ENCODE measurements around the gene RPP40.

RPP40 gene

DNA sequence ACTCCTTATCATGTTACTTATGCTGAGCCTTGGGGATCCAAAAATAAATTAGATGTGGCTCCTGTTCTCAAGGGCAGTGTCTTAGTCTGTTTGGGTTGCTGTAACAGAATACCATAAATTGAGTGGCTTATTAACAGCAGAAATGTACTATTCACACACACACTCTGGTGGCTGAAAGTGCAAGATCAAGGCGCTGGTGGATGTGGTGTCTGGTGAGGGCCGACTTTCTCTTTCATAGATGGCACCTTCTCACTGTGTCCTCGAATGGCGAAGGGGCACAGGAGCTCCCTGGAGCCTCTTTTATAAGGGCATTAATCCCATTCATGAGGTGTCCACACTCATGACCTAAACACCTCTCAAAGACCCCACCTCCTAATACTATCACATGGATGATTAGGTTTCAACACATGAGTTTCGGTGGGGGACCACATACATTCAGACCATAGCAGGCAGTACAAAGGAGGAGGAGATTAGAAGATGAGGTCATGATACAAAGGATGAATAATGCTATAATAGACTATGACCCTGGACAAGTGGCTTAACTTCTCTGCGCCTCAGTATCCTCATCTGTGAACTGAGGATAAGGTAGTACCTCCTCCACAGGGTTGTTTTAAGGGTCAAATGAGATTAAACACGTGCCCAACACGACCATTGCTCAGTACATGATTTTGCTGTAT, 34.1 kb downstream of the RPP40 start:
- DNase-seq = no peak

DNA sequence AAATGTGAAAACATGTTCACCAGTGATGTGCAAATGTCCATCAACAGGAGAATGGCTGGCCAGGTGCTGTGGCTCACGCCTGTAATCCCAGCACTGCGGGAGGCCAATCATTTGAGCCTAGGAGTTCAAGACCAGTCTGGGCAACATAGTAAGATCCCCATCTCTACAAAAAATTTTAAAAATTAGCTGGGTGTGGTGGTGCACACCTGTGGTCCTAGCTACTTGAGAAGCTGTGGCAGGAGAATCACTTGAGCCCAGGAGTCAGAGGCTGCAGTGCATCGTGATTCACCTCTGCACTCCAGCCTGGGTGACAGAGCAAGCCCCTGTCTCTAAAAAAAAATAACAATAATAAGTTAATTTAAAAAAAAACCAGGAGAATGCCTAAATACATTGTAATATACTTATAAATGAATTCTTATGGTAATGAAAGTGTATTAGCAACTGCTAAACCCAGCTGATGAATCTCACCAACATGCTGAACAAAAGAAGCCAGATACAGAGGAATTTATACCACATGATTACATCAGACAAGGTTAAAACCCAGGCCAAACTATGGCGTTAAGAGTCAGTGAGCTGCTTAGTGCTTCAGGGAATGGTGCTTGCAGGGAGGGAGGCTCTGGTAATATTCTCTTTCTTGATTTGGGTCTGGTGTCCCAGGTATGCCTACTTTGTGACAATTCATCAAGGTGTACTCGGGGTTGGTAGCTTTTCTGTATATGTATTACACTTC, 36.4 kb downstream of the RPP40 start:
- no peak for DNase-seq

GRCh38 chr6:4965562-4966389, 38.1 kb downstream of the RPP40 start:
- no peak for DNase-seq

DNA sequence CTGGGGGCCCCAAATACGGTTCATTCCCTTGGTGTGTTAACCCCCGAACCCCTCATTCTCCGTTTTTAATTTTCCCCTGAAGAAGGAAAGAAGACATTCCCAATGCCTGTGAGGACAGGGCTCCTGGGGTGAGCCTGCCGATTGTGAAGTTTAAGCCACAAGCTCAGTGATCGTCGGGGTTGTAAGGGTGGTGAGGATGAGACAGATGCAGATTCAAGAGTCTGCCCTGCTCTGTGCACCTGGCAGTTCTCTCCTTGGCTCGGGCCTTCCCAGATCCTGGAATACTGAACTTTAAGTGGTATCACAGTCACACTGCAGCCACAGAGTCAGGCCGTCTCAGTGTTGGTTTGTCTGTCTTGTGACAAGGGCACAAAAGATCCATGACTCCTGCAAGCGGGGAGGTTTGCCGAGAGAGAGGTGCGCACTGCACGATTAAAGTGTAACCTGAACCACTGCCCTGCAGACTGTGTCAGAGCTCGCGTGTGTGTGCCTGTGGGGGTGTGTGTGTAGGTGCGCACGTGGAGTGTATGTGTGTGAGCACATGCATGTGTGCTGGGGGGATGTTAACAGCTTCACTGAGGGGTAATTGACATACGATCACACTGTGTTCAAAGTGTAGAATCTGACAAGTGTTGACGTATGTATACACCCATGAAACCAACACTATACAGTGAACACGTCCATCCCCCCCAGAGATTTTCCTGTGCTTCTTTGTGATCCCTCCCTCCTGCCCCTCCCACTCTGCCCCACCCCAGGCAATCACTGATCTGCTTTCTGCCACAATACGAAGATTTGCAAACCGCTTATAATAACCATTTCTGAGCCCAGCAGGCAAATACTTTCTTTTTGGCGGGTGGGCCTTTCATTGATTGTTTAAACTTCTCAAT, 38.9 kb downstream of the RPP40 start:
- no peak for DNase-seq

- no peak for DNase-seq
These were observed 40.9 kb downstream of the RPP40 start for GRCh38 chr6:4962905-4963304.

DNA sequence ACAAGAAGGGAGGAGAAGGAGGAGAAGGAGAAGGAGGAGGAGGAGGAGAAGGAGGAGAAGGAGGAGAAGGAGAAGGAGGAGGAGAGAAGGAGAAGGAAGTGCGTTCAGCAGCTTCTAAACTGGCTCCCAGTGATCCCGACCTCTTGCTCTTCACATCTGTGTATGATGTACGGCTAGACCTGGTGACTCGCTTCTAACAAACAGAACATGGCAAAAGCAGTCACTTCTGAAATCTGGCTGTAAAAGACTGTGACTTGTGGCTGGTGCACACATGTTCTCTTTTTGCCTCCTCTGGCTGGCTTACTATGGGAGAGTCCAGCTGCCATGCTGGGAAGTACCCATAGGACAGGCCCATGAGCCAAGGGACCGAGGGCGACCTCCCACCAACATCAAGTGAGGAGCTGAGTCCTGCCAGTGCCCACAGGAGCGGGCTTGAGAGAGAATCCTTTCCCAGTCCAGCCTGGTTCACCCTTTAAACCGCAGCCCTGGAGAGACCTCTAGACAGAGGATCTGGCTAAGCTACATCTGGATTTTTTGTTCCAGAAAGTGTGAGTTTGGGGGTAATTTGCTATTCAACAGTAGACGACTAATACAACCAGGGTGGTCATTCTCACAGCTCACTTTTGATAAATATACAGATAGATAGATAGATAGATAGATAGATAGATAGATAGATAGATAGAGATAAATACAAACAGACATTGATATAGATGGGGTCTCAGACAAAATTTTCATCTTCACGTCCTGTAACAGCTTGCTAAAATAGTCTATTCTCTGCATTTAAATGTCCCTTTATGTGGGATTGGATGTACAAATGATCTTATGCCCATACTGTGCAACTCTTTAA, 42.3 kb downstream of the RPP40 start:
- DNase-seq = no peak

- DNase-seq = no peak
These were observed 45.2 kb downstream of the RPP40 start for GRCh38 chr6:4958624-4959023.

DNA sequence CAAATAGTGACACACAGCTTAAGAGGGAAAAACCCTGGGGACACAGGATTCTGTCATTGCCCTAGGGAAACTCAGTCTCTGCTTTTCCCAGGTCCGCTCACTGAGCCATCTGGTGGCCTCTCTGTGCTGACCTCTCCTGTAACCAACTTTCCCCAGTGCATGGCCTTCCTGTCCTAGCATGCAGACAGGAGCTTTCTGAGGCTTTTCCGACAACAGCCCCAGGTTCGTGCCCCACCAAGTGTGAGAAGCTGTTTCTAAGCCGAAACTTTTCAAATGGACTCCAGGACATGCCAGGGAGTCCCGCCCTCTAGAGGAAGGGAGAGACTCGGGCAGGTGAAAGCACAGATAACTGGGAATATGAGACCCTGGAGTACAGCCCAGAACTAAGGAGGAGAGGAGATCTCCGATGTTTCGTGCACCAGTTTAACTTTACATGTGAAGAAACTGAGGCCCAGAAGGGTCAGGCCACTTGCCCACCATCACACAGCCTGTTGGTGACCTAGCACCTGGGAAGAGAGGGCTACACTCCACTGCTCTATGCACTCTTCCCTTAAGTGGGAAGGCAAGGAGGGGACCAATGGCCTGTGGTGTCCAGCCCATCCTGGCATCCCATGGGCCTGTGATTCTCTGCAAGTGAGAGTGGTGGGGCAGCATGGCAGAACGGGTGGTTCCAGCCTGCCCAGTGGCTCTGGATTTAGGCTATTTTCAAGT, 46.2 kb downstream of the RPP40 start:
- DNase-seq = no peak

DNA sequence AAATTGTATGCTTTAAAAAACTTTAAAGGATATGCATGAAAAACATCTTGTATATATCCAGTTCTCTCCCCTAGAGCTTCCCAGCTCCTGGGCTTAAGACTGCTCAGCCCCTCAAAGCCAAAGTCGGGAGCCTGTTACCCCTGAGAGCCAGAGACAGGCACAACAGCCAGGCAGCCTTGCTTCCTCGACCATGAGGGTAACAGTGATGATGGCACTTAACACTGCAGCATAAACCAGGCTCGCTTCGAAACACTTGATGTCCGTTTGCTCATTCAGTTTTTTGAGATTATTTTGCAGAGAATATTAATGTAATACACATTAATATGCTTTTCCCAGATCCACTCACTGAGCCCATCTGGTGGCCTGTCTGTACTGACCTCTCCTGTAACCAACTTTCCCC, 47.2 kb downstream of the RPP40 start:
- no peak for DNase-seq

DNA sequence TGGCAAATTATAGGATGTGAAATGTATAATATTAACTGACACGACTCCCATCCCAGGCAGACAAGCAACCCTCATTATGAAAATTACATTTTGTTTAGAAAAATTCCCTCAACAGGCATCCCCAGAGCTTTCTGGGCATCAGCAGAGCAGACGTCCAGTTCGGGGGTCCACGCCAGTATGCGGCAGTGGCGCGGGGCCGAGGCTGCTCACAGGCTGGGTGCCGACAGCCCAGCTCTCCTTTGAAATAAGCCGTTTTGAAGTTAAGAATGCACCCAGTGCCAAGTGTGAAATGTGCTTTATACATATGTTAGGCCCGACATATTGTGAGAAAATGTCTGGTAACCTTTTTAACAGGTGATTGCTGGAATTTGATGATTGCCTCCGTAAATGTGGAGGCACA, 50.4 kb downstream of the RPP40 start:
- DNase-seq = no peak

GRCh38 chr6:4950836-4951533, 52.9 kb downstream of the RPP40 start:
- DNase-seq = no peak

- no peak for DNase-seq
These were observed 53.8 kb downstream of the RPP40 start for GRCh38 chr6:4950076-4950475.

GRCh38 chr6:4948781-4949450, 54.9 kb downstream of the RPP40 start:
- DNase-seq = peak; percentile 44

DNA sequence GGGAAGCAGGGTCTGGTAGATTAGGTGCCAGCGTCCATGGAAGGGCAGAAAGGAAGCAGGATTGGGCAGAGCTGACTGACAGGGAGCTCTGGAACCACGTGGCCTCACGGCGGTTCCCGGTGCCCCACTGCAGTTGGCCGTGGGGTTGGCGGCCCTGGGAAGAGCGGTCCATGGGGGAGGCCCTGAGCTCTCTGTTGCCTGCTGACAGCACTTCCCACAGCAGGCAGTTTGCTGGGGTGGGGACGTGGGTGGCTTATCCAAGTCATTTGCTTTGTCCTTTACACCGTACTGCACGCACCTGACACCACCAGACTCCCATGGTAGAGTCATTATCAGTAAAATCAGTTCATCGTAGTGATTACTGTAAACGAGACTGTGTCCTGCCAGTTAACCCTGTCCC, 56.1 kb downstream of the RPP40 start:
- DNase-seq = no peak

DNA sequence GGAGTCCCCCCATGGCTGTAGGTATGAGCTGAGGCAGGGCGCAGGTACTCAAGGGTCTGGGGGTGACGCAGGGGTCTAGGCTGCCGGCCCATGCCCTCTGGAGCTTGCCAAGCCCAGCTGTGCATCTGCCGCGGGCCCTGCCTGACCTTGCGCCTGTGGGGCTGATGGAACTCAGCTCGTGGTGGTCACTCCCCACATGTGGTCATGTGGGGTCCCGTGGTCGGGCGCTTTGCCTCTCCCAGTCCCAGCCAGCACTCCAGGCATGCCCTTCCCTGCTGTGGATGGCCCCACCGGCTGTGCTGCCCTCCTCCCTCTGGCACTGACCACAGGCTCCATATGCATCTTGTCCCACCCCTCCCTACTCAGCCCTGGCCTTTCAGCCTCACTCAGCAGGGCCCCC, 57.3 kb downstream of the RPP40 start:
- no peak for DNase-seq

Data from inflammatory macrophage treated with lipopolysaccharide for 4 hours (primary cell).